ENCODE measurements around the gene HMCN1. TPM values are rescaled to one million over a fixed set of nuclear protein-coding genes. Genes with fewer than 3 reads are reported as not detected.

Gene HMCN1
- 0.18 and 0.63 TPM in 2 replicates for total RNA-seq (2014; rRNA removed; shearing (Covaris generic); ENCODE audit: low replicate concordance)

DNA sequence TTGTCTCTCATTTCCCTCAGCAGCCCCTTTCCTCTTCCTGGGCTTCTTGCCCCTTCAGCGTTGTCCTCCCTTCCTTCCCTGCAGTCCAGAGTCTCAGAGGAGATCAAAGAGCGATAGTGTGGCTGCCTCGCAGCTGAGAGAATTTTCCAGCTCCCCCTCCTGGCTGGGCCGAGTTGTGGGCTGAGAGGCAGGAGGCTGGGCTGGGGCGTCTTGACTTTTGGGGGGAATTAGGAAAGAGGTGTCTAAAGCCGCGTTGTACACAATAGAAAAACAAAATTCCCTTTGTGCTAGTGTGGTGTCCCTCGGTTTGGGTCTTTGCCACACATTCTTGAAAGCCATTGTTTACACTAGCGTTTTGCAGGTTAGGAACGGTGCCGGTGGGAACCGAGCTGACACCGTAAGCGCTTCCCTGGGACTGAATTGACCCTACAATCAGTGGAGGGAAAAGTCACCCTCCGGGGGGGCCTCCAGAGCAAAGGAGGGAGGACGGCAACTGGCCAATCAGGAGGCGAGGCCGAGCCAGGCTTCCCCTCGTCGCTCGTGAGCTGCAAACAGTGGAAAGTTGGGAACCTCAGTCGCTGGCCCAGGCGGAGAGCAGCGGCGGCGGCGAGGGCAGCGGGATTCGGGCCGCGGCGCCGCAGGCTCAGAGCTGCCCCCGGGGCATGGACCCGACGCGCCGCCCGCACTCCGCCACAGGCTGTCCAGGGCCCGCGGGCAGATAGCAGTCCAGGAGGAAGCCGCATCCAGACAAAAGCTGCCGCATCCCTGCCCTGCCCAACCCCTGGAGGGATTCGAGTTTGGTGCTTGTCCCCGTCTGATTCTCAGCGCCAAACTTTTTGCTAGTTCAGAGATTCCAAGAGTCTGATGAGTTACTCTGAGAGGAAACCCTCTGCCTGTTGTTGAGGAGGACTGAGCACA, at the start of gene HMCN1:
Gene HMCN1 (plus strand): TSS at position 574 of the 918 bp plus-strand sequence. CDS start 389 bp downstream, outside the sequence.
- no peak for DNase-seq
- Histone ChIP-seq H3K36me3 (ENCODE audit: insufficient read depth, low read length) (no peaks in the 10 kb centered on the region), H3K4me3 (ENCODE audit: low read length) (no peak within 1 kb of the TSS), H3K9me2 (replicated peaks; ENCODE audit: insufficient read depth, low read length) (no peaks in the 10 kb centered on the region), H3K4me2 (ENCODE audit: low read depth, low read length, poor library complexity, severe bottlenecking) (no peak within 1 kb of the TSS), H3K27ac (ENCODE audit: low read length) (no peak within 1 kb of the TSS), H3K79me2 (ENCODE audit: low read length) (no peaks in the 10 kb centered on the region), H4K20me1 (ENCODE audit: insufficient read depth, low read depth, low read length) (no peaks in the 10 kb centered on the region), H3K4me1 (ENCODE audit: low read length) (no peaks in the 10 kb centered on the region), H3K9ac (ENCODE audit: low read length) (no peak within 1 kb of the TSS), H3K27me3 (ENCODE audit: low read length) (no peaks in the 10 kb centered on the region), H2AFZ (ENCODE audit: low read length) (no peak within 1 kb of the TSS; the same call in 1 of the 2 replicates), H3K9me3 (ENCODE audit: low read length) (no peaks in the 10 kb centered on the region)

DNA sequence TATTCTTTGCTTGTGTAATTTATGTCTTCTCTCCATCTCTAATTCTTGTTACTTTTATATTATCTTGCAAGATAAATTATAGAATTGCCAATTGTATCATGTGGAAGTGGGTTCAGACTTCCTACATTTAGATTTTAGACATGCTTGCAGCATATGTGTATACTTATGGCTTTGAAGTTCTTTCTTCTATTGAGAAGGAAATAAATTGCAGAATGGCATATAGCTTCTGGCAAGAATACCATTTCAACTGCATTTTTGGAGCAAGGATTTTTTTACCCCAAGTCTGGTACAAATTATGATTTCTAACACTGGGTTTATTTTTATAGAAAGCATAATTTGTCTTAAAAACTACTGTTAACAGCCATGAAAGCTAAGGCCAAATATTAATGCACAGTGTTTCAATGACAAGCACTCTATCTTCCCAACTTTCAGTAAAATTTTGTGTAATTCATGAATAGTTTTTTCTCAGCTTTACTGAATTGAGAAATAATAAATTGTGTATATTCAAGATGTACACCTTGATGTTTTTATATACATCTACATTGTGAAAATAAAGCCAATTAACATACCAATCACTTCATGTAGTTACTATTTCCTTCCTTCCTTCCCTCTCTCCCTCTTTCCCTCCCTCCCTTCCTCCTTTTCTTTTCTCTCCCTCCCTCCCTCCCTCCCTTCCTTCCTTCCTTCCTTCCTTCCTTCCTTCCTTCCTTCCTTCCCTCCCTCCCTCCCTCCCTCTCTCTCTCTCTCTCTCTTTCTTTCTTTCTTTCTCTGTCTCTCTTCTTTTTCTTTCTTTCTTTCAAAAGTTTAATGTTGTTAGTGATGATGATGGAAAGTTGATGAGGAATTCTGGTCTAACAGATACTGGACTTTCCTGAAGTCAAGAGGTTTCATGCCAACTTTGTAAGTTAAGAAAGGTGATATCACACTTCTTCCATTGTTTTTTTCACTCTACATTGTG, 47.1 kb upstream of the HMCN1 start:
- no peak overlapping the region for H3K27ac ChIP-seq (ENCODE audit: low read length)
- H3K9me3 ChIP-seq (ENCODE audit: low read length), result no peaks in the 10 kb centered on the region
- no peaks in the 10 kb centered on the region for H3K79me2 ChIP-seq (ENCODE audit: low read length)

DNA sequence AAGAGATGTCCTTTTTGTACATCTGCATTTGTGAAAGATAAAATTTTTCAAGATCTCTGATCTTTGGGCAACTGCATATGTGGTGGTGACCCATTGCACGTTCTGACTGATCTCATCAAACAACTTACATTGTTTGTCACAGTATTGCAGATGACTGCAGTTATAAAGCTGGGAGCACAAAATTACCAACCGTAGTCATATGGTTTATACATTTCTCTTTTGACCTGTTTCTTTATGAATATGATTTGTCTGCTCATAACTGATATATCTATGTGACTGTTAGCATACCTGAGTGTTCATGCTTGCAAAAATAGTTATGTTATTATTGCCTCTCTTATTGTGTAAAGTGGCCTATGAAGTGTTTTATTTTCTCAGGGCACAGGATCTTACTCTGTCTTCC, 43.7 kb upstream of the HMCN1 start:
- Histone ChIP-seq H3K79me2 (ENCODE audit: low read length) (no peaks in the 10 kb centered on the region), H3K9me2 (replicated peaks; ENCODE audit: insufficient read depth, low read length) (no peaks in the 10 kb centered on the region), H3K4me3 (ENCODE audit: low read length) (no peak overlapping the region), H3K36me3 (ENCODE audit: insufficient read depth, low read length) (no peaks in the 10 kb centered on the region; the same call in 1 of the 2 replicates), H3K4me2 (ENCODE audit: low read depth, low read length, poor library complexity, severe bottlenecking) (no peak overlapping the region), H3K9ac (ENCODE audit: low read length) (no peak overlapping the region), H2AFZ (ENCODE audit: low read length) (no peak overlapping the region), H4K20me1 (ENCODE audit: insufficient read depth, low read depth, low read length) (no peaks in the 10 kb centered on the region), H3K27ac (ENCODE audit: low read length) (no peak overlapping the region), H3K27me3 (ENCODE audit: low read length) (peaks cover 4% of the 10 kb centered on the region; the same call in 1 of the 2 replicates), H3K4me1 (ENCODE audit: low read length) (peaks cover 11% of the 10 kb centered on the region), H3K9me3 (ENCODE audit: low read length) (no peaks in the 10 kb centered on the region; the same call in 1 of the 2 replicates)
- no peak for DNase-seq

More for the DNA sequence above, 47.1 kb upstream of the HMCN1 start:
- H3K4me1 ChIP-seq (ENCODE audit: low read length), result no peaks in the 10 kb centered on the region
- H3K9me2 ChIP-seq (replicated peaks; ENCODE audit: insufficient read depth, low read length), result no peaks in the 10 kb centered on the region
- H3K4me3 ChIP-seq (ENCODE audit: low read length), result no peak overlapping the region
- no peak overlapping the region for H2AFZ ChIP-seq (ENCODE audit: low read length)
- H3K9ac ChIP-seq (ENCODE audit: low read length), result no peak overlapping the region
- H3K36me3 ChIP-seq (ENCODE audit: insufficient read depth, low read length), result no peaks in the 10 kb centered on the region
- no peak for DNase-seq
- no peaks in the 10 kb centered on the region for H4K20me1 ChIP-seq (ENCODE audit: insufficient read depth, low read depth, low read length)
- H3K4me2 ChIP-seq (ENCODE audit: low read depth, low read length, poor library complexity, severe bottlenecking), result no peak overlapping the region
- H3K27me3 ChIP-seq (ENCODE audit: low read length), result peaks cover 4% of the 10 kb centered on the region; the same call in 1 of the 2 replicates

DNA sequence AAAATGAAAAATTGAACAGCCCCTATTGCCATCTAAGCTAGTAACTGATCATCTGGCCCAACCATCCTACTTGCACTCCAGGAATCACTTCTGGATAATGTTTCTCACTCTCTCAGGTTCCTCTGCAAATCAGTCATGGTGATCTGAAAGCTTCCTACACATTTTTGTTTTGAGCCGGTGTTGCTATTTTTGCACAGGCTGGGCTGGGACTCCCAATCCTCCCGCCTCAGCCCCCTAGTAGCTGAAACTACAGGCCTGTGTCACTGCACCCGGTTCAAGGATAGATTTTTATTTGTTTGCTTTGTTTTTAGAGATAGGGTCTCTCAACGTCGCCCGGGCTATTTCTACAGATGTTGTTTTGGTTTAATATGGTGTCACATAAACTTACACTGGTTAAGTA, 40.5 kb upstream of the HMCN1 start:
- Histone ChIP-seq H3K27me3 (ENCODE audit: low read length) (no peaks in the 10 kb centered on the region), H3K36me3 (ENCODE audit: insufficient read depth, low read length) (no peaks in the 10 kb centered on the region; the same call in 1 of the 2 replicates), H3K4me1 (ENCODE audit: low read length) (peaks cover 11% of the 10 kb centered on the region), H3K4me2 (ENCODE audit: low read depth, low read length, poor library complexity, severe bottlenecking) (peak overlapping the region; percentile 49), H3K9me3 (ENCODE audit: low read length) (no peaks in the 10 kb centered on the region; the same call in 1 of the 2 replicates), H2AFZ (ENCODE audit: low read length) (peak overlapping the region; percentile 80), H3K4me3 (ENCODE audit: low read length) (peak overlapping the region; percentile 46), H3K79me2 (ENCODE audit: low read length) (no peaks in the 10 kb centered on the region), H3K9ac (ENCODE audit: low read length) (no peak overlapping the region), H3K9me2 (replicated peaks; ENCODE audit: insufficient read depth, low read length) (no peaks in the 10 kb centered on the region), H4K20me1 (ENCODE audit: insufficient read depth, low read depth, low read length) (no peaks in the 10 kb centered on the region), H3K27ac (ENCODE audit: low read length) (no peak overlapping the region; the same call in 1 of the 2 replicates)
- no peak for DNase-seq

DNA sequence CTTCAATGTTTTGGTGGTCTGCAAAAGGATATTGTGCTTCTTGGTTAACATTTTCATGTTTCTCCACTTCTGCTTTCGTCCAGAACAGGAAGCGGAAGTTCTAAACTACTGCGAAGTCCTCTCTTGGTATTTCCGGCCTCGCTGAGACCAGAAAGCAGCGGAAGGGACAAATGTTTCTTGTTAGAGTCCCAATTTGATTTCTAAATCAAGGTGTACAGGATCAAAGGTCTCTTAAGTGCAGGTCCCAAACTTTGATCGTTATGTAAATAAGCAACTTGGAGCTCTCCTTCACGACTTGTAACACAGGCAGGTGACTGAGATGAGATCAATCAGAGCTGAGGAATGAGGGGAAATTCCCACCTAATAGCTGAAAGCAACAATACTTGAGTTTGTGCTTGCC, 40.1 kb upstream of the HMCN1 start:
- Histone ChIP-seq H3K27ac (ENCODE audit: low read length) (peak overlapping the region; percentile 4; the same call in 1 of the 2 replicates), H3K4me1 (ENCODE audit: low read length) (peaks cover 11% of the 10 kb centered on the region), H3K79me2 (ENCODE audit: low read length) (no peaks in the 10 kb centered on the region), H4K20me1 (ENCODE audit: insufficient read depth, low read depth, low read length) (no peaks in the 10 kb centered on the region), H3K9me2 (replicated peaks; ENCODE audit: insufficient read depth, low read length) (no peaks in the 10 kb centered on the region), H3K4me3 (ENCODE audit: low read length) (peak overlapping the region; percentile 46), H3K9me3 (ENCODE audit: low read length) (no peaks in the 10 kb centered on the region; the same call in 1 of the 2 replicates), H3K4me2 (ENCODE audit: low read depth, low read length, poor library complexity, severe bottlenecking) (peak overlapping the region; percentile 49), H2AFZ (ENCODE audit: low read length) (peak overlapping the region; percentile 80), H3K27me3 (ENCODE audit: low read length) (no peaks in the 10 kb centered on the region), H3K36me3 (ENCODE audit: insufficient read depth, low read length) (no peaks in the 10 kb centered on the region; the same call in 1 of the 2 replicates), H3K9ac (ENCODE audit: low read length) (no peak overlapping the region)
- peak; percentile 90 for DNase-seq

DNA sequence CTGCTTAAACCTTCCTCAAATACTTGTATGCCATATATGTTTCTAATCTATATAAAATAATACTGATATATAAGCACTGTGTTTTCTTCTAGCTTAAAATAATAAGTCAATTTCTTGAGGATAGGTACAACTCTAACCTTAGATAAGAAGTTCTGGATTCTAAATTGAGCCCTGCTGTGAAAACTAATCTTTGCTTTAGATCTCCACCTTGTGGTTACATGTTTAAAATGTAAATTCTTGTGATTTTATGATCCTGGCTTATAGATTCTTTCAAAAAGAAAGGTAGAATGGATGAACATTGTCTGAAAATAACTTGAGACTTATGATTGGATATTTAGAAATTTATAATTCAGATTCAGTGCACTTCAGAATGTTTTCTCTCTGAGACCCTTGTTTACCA, 38.9 kb upstream of the HMCN1 start:
- H3K9me3 ChIP-seq (ENCODE audit: low read length), result no peaks in the 10 kb centered on the region; the same call in 1 of the 2 replicates
- H3K9ac ChIP-seq (ENCODE audit: low read length), result no peak overlapping the region
- H3K4me1 ChIP-seq (ENCODE audit: low read length), result peaks cover 11% of the 10 kb centered on the region
- H2AFZ ChIP-seq (ENCODE audit: low read length), result no peak overlapping the region
- no peak overlapping the region for H3K4me3 ChIP-seq (ENCODE audit: low read length)
- no peaks in the 10 kb centered on the region for H3K9me2 ChIP-seq (replicated peaks; ENCODE audit: insufficient read depth, low read length)
- peak; percentile 79 for DNase-seq
- no peaks in the 10 kb centered on the region for H4K20me1 ChIP-seq (ENCODE audit: insufficient read depth, low read depth, low read length)
- no peak overlapping the region for H3K27ac ChIP-seq (ENCODE audit: low read length)
- H3K79me2 ChIP-seq (ENCODE audit: low read length), result no peaks in the 10 kb centered on the region
- H3K27me3 ChIP-seq (ENCODE audit: low read length), result no peaks in the 10 kb centered on the region
- H3K4me2 ChIP-seq (ENCODE audit: low read depth, low read length, poor library complexity, severe bottlenecking), result no peak overlapping the region
- H3K36me3 ChIP-seq (ENCODE audit: insufficient read depth, low read length), result no peaks in the 10 kb centered on the region; the same call in 1 of the 2 replicates

DNA sequence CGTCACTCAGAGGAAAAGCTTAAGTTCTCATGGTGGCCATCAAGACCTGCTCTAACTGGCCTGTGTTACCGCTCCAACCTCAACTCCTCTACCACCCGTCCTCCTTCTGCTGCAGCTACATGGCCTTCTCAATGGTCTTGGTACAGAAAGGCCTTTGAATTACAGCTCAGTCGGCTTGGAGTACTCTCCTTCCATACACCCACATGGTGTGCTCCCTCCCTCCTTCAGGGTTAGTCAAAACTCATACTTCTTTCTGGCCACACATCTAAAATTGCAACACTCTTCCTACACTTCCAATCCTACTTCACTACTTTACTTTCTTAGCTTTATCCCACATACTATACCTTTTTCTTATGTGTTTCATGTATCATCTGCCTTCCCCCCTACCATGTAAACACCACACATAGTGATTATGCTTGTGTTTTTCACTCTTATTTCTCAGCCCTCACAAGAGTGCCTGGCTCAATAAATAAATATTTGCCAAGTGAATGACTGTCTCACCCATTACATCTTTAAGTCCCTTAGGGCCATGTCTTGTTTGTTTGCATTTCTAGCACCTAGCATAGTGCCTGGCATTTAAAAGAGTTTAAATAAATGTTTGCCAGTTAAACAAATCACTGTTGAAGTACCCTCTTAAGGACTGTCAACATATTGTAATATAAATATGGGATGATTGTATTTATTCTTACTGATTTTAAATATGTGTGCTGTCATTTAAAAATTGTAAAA, 37.6 kb upstream of the HMCN1 start:
- H2AFZ ChIP-seq (ENCODE audit: low read length), result no peak overlapping the region
- H3K9me2 ChIP-seq (replicated peaks; ENCODE audit: insufficient read depth, low read length), result no peaks in the 10 kb centered on the region
- no peaks in the 10 kb centered on the region; the same call in 1 of the 2 replicates for H3K36me3 ChIP-seq (ENCODE audit: insufficient read depth, low read length)
- no peak overlapping the region for H3K4me2 ChIP-seq (ENCODE audit: low read depth, low read length, poor library complexity, severe bottlenecking)
- H3K4me1 ChIP-seq (ENCODE audit: low read length), result peaks cover 11% of the 10 kb centered on the region
- H3K27ac ChIP-seq (ENCODE audit: low read length), result no peak overlapping the region
- H3K4me3 ChIP-seq (ENCODE audit: low read length), result no peak overlapping the region
- H3K27me3 ChIP-seq (ENCODE audit: low read length), result no peaks in the 10 kb centered on the region
- no peak overlapping the region for H3K9ac ChIP-seq (ENCODE audit: low read length)
- H3K79me2 ChIP-seq (ENCODE audit: low read length), result no peaks in the 10 kb centered on the region
- no peaks in the 10 kb centered on the region for H4K20me1 ChIP-seq (ENCODE audit: insufficient read depth, low read depth, low read length)
- no peaks in the 10 kb centered on the region; the same call in 1 of the 2 replicates for H3K9me3 ChIP-seq (ENCODE audit: low read length)
- DNase-seq, result no peak

All from Karpas-422 (cell line).